Stimulated activated CD4-positive, alpha-beta T cell treated with anti-CD3 and anti-CD28 coated beads, Interleukin-2, amount 100 ng/mL, for 4 hours (primary cell): Measurements from ENCODE around the gene PURA.

Source experiments
- DNase-seq: peaks from one replicate; pipeline ENCODE4 v3.0.0-alpha.2; 2020; ENCODE audit warnings: low read depth

Gene PURA

GRCh38 chr5:140113699-140114263 is at the start of gene PURA:
Gene PURA (plus strand): TSS chr5:140114109. CDS start chr5:140114182, 73 bp downstream.
- DNase-seq = peak; percentile 95

- DNase-seq = no peak
Observed at GRCh38 chr5:140072812-140073211, 41.1 kb upstream of the PURA start.

GRCh38 chr5:140073296-140073695 is 40.6 kb upstream of the PURA start:
- DNase-seq = no peak

GRCh38 chr5:140075371-140075770 is 38.5 kb upstream of the PURA start:
- DNase-seq = no peak

- DNase-seq = no peak
Observed at GRCh38 chr5:140076142-140076541, 37.8 kb upstream of the PURA start.

- no peak for DNase-seq
Observed at GRCh38 chr5:140076788-140077187, 37.1 kb upstream of the PURA start.

- DNase-seq = no peak
Observed at GRCh38 chr5:140083120-140083519, 30.8 kb upstream of the PURA start.

- no peak for DNase-seq
Observed at GRCh38 chr5:140083650-140084049, 30.3 kb upstream of the PURA start.

GRCh38 chr5:140084541-140084940 is 29.4 kb upstream of the PURA start:
- no peak for DNase-seq

- no peak for DNase-seq
Observed at GRCh38 chr5:140090251-140090650, 23.7 kb upstream of the PURA start.

- no peak for DNase-seq
Observed at GRCh38 chr5:140093179-140093578, 20.7 kb upstream of the PURA start.

- no peak for DNase-seq
Observed at GRCh38 chr5:140093866-140094265, 20.0 kb upstream of the PURA start.

GRCh38 chr5:140094889-140095288 is 19.0 kb upstream of the PURA start:
- no peak for DNase-seq

GRCh38 chr5:140101179-140101578 is 12.7 kb upstream of the PURA start:
- no peak for DNase-seq

- DNase-seq = no peak
Observed at GRCh38 chr5:140103154-140103553, 10.8 kb upstream of the PURA start.

- no peak for DNase-seq
Observed at GRCh38 chr5:140104100-140104499, 9.8 kb upstream of the PURA start.

GRCh38 chr5:140106101-140106500 is 7.8 kb upstream of the PURA start:
- DNase-seq = no peak

- DNase-seq = no peak
Observed at GRCh38 chr5:140106805-140107311, 7.1 kb upstream of the PURA start.

GRCh38 chr5:140107312-140108092 is 6.4 kb upstream of the PURA start:
- peak; percentile 88 for DNase-seq

- DNase-seq = no peak
Observed at GRCh38 chr5:140108093-140109017, 5.6 kb upstream of the PURA start.

GRCh38 chr5:140109018-140109758 is 4.7 kb upstream of the PURA start:
- DNase-seq = no peak
